Lung (tissue), 12 donors: ENCODE results near the gene MAEA. TPM values are rescaled to one million over a fixed set of nuclear protein-coding genes. Genes with fewer than 3 reads are reported as not detected.

Source experiments
- ATAC-seq: fragments of 200-7000 bp; cut with Tn5 transposase; one replicate; pipeline ENCODE4 v1.9.1; 2020; ENCODE audit warnings: moderate number of reproducible peaks; ENCODE audit not compliant: insufficient read depth, low FRiP score
- DNase-seq, 3 donors: peaks; one replicate each; pipeline ENCODE4 v3.0.0-alpha.2; 2013 to 2017
- H3K27ac ChIP-seq, 2 donors: one replicate each; pipeline ENCODE4 v1.5.1; 2013; ENCODE audit warnings: mild to moderate bottlenecking in 2 of 2, moderate library complexity in 2 of 2, control low read depth in 1 of 2, inconsistent platforms in 1 of 2, low read depth in 1 of 2, low read length in 1 of 2
- H3K27me3 ChIP-seq, 3 donors: one replicate each; pipeline ENCODE4 v1.5.1; 2013; ENCODE audit warnings: low read length in 2 of 3; ENCODE audit not compliant: control insufficient read depth in 3 of 3, insufficient read depth in 3 of 3
- H3K36me3 ChIP-seq, 4 donors: one replicate each; pipeline ENCODE4 v1.5.1; 2013; ENCODE audit warnings: low read length in 4 of 4, mild to moderate bottlenecking in 1 of 4, moderate library complexity in 1 of 4; ENCODE audit not compliant: control insufficient read depth in 4 of 4, insufficient read depth in 4 of 4
- H3K4me1 ChIP-seq, 5 donors: one replicate each; pipeline ENCODE4 v1.5.1; 2013; ENCODE audit warnings: low read length in 5 of 5, mild to moderate bottlenecking in 2 of 5, moderate library complexity in 1 of 5; ENCODE audit not compliant: control insufficient read depth in 5 of 5, insufficient read depth in 5 of 5
- H3K4me3 ChIP-seq: one replicate; pipeline ENCODE4 v1.5.1; 2013; ENCODE audit warnings: mild to moderate bottlenecking, control low read depth, moderate library complexity
- H3K9ac ChIP-seq, 2 donors: one replicate each; pipeline ENCODE4 v1.5.1; 2013; ENCODE audit warnings: low read length in 2 of 2, control low read depth in 1 of 2; ENCODE audit not compliant: insufficient read depth in 1 of 2
- H3K9me3 ChIP-seq, 4 donors: one replicate each; pipeline ENCODE4 v1.5.1; 2013; ENCODE audit warnings: low read length in 3 of 4, mild to moderate bottlenecking in 1 of 4, moderate library complexity in 1 of 4; ENCODE audit not compliant: control insufficient read depth in 4 of 4, insufficient read depth in 3 of 4
- CTCF ChIP-seq: IDR thresholded peaks from 2 replicates; pipeline ENCODE4 v1.5.1; 2012; ENCODE audit warnings: mild to moderate bottlenecking; ENCODE audit errors: control extremely low read depth, extremely low read depth
- WGBS, 2 donors: extraction: QIAGEN DNeasy Blood & Tissue Kit; methylation state at CpG; one replicate each; pipeline ENCODE4 v1.1.7; 2013; 5-methylcytosine and 5-hydroxymethylcytosine counted together
- polyA plus RNA-seq, 2 donors: library from polyadenylated mRNA; stranded (reverse); fragments of 200-250 nt; gene quantifications; one replicate each; pipeline ENCODE4 v1.2.1, GENCODE V29; 2013
- total RNA-seq, 2 donors: library from RNA; depleted of rRNA in 1 of 2; stranded (reverse); fragments of >200 nt in 1 of 2; gene quantifications; one replicate each; pipeline ENCODE4 v1.2.1, GENCODE V29; 2014 to 2021
- donor health status: control.
- donor health status: control.
- donor health status: Bipolar disorder and iron deficiency.
- donor health status: healthy.
- donor health status: DM: yes; HTN: yes; CAD: no.

The MAEA gene
- total and polyA plus RNA-seq, 4 donors, result 39.7 to 67.4 (median 60.8) TPM

- WGBS, 2 donors, result 95 to 98% methylated on average over 15 to 16 of the region's 16 CpGs
- H3K9ac ChIP-seq, result no peak overlapping the region
- H3K4me3 ChIP-seq, result no peak overlapping the region
- peaks cover 0 to 60% (median 0%) of the 10 kb centered on the region in 4 donors for H3K36me3 ChIP-seq
- peaks cover 0 to 12% (median 5%) of the 10 kb centered on the region in 4 donors for H3K9me3 ChIP-seq
- TF ChIP-seq CTCF, result no peak
- H3K27me3 ChIP-seq, result no peaks in the 10 kb centered on the region
- no peaks in the 10 kb centered on the region for H3K4me1 ChIP-seq
- DNase-seq (no peak), ATAC-seq (peak; percentile 27)
- H3K27ac ChIP-seq, result no peak overlapping the region
Observed at GRCh38 chr4:1384675-1385372, 95.1 kb downstream of the MAEA start.

GRCh38 chr4:1385373-1386340 lies 96.0 kb downstream of the MAEA start:
- Histone ChIP-seq H3K36me3 (peaks cover 0 to 53% (median 0%) of the 10 kb centered on the region in 4 donors), H3K9me3 (peaks cover 0 to 12% (median 5%) of the 10 kb centered on the region in 4 donors), H3K4me3 (no peak overlapping the region), H3K4me1 (no peaks in the 10 kb centered on the region), H3K27me3 (no peaks in the 10 kb centered on the region), H3K9ac (no peak overlapping the region), H3K27ac (no peak overlapping the region)
- ATAC-seq (no peak), DNase-seq (no peak)
- WGBS, 2 donors, result 95 to 98% methylated on average over 44 of the region's 44 CpGs
- no peak for TF ChIP-seq CTCF

Other genes starting within 250 kb of the MAEA start
- gene RNF212, start 176.3 kb upstream of the MAEA start, total RNA-seq, result 1 to 10 TPM; 4.5 to 8.8 TPM
- 1 to 10 TPM; 3.5 to 6.2 TPM for gene RNF212, start 176.3 kb upstream of the MAEA start, polyA plus RNA-seq
- gene SPON2, start 117.3 kb upstream of the MAEA start, total RNA-seq, result 100 to 1,000 TPM in 1 of 2 donors, 10 to 100 TPM in 1; 31.6 to 106 TPM
- 100 to 1,000 TPM in 1 of 2 donors, 10 to 100 TPM in 1; 21.0 to 105 TPM for gene SPON2, start 117.3 kb upstream of the MAEA start, polyA plus RNA-seq
- gene CTBP1, start 40.8 kb upstream of the MAEA start, total RNA-seq, result 100 to 1,000 TPM; 121 to 204 TPM
- gene CTBP1, start 40.8 kb upstream of the MAEA start, polyA plus RNA-seq, result 100 to 1,000 TPM; 126 to 150 TPM
- 10 to 100 TPM; 17.5 to 50.9 TPM for gene UVSSA, start 57.3 kb downstream of the MAEA start, total RNA-seq
- 10 to 100 TPM in 1 of 2 donors, 1 to 10 TPM in 1; 9.8 to 17.9 TPM for gene UVSSA, start 57.3 kb downstream of the MAEA start, polyA plus RNA-seq
- not detected for gene NKX1-1, start 116.6 kb downstream of the MAEA start, total RNA-seq
- gene NKX1-1, start 116.6 kb downstream of the MAEA start, polyA plus RNA-seq, result not detected